ENCODE data around the gene OGDH.

Gene OGDH

GRCh38 chr7:44748948-44749731 lies 142.7 kb downstream of the OGDH start:
- TF ChIP-seq CTCF (IDR thresholded peaks at IDR 0.05; ENCODE audit: low read depth, low read length): no peak
- no peak for DNase-seq (ENCODE audit: low read depth in 2 of 2)
- peak overlapping the region; percentile 86 to 89 for H3K4me3 ChIP-seq (replicated peaks in 1 of 2; ENCODE audit: low read depth in 2 of 2, low read length in 2 of 2)

- no peak for TF ChIP-seq CTCF (IDR thresholded peaks at IDR 0.05; ENCODE audit: low read depth, low read length)
- DNase-seq (ENCODE audit: low read depth in 2 of 2): no peak
- peak overlapping the region; percentile 86 to 89 for H3K4me3 ChIP-seq (replicated peaks in 1 of 2; ENCODE audit: low read depth in 2 of 2, low read length in 2 of 2)
Measured at GRCh38 chr7:44749992-44750391, 143.6 kb downstream of the OGDH start.

- TF ChIP-seq CTCF (IDR thresholded peaks at IDR 0.05; ENCODE audit: low read depth, low read length): no peak
- peak overlapping the region in 1 of 2 donors; percentile 89 for H3K4me3 ChIP-seq (replicated peaks in 1 of 2; ENCODE audit: low read depth in 2 of 2, low read length in 2 of 2)
- no peak for DNase-seq (ENCODE audit: low read depth in 2 of 2)
Measured at GRCh38 chr7:44750424-44750823, 144.0 kb downstream of the OGDH start.

- TF ChIP-seq CTCF (IDR thresholded peaks at IDR 0.05; ENCODE audit: low read depth, low read length): no peak
- H3K4me3 ChIP-seq (replicated peaks in 1 of 2; ENCODE audit: low read depth in 2 of 2, low read length in 2 of 2): no peak overlapping the region
- no peak for DNase-seq (ENCODE audit: low read depth in 2 of 2)
Measured at GRCh38 chr7:44750921-44751571, 144.6 kb downstream of the OGDH start.

GRCh38 chr7:44752822-44753221 lies 146.4 kb downstream of the OGDH start:
- DNase-seq (ENCODE audit: low read depth in 2 of 2): no peak
- TF ChIP-seq CTCF (IDR thresholded peaks at IDR 0.05; ENCODE audit: low read depth, low read length): no peak
- H3K4me3 ChIP-seq (replicated peaks in 1 of 2; ENCODE audit: low read depth in 2 of 2, low read length in 2 of 2): no peak overlapping the region

GRCh38 chr7:44754802-44755697 lies 148.6 kb downstream of the OGDH start:
- TF ChIP-seq CTCF (IDR thresholded peaks at IDR 0.05; ENCODE audit: low read depth, low read length): no peak
- H3K4me3 ChIP-seq (replicated peaks in 1 of 2; ENCODE audit: low read depth in 2 of 2, low read length in 2 of 2): no peak overlapping the region
- DNase-seq (ENCODE audit: low read depth in 2 of 2): no peak
